ENCODE results near the gene SERAC1. TPM values are rescaled to one million over a fixed set of nuclear protein-coding genes. Genes with fewer than 3 reads are reported as not detected.

The SERAC1 gene
- total and polyA plus RNA-seq, 2 donors (not counting 3 experiments of a cell fraction or from before 2014, with no cell fraction given) = 4.9 to 5.7 TPM

DNA sequence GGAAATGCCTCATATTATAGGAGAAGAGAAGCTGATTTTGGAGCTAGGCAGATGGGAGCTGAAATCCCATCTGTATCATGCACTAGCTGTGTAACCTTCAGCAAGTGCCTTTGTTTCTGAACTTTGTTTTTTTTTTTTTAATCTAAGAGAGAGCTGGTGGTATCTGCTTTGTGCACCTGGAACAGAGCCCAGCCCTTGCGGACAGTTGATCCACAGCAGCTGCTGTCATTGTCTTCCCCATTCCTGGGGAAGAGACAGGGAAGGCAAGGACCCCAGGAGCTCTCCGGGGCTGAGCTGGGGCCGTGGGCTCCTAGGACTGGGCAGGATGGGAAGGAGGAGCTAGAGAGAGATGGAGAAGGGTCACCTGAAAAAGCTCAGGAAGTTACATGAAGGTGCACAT, 94.3 kb downstream of the SERAC1 start:
- DNase-seq (ENCODE audit: low read depth, low spot score) (no peak), FAIRE-seq (no peak)
- CTCF ChIA-PET = interaction anchor here (2.2 to 8.4 kb wide), 3 partner anchors 16 to 137 kb away, joined by 11 to 83 read pairs (median 82); partner anchors contain the start of gene SYNJ2
- H3K27me3 ChIP-seq (ENCODE audit: control insufficient read depth in 2 of 2, insufficient read depth in 2 of 2, low read length in 2 of 2) = no peaks in the 10 kb centered on the region
- H3K4me1 ChIP-seq (ENCODE audit: control insufficient read depth, extremely low read depth, insufficient read depth, low read length) = peaks cover 26% of the 10 kb centered on the region
- no peaks in the 10 kb centered on the region for H4K20me1 ChIP-seq (replicated peaks; ENCODE audit: control insufficient read depth, extremely low read depth, insufficient read depth, low read length)
- POLR2A ChIA-PET = interaction anchor here (0.6 kb wide), 1 partner anchor 144 kb away, joined by 3 read pairs; no protein-coding TSS in a partner anchor
- no TSS peak for BruUV-seq (replicated peaks)
- H3K9me3 ChIP-seq (replicated peaks; ENCODE audit: control insufficient read depth, insufficient read depth, low read length) = no peaks in the 10 kb centered on the region
- H3K4me2 ChIP-seq (ENCODE audit: insufficient read depth, low read length) = no peak overlapping the region
- peaks cover 6% of the 10 kb centered on the region for H3K79me2 ChIP-seq (ENCODE audit: control insufficient read depth, insufficient read depth, low read length)
- H3K9me1 ChIP-seq (replicated peaks; ENCODE audit: control insufficient read depth, extremely low read depth, insufficient read depth, low read length) = no peaks in the 10 kb centered on the region
- no peak overlapping the region for H3K4me3 ChIP-seq (replicated peaks in 1 of 3; ENCODE audit: insufficient read depth in 1 of 3, low read depth in 1 of 3, low read length in 3 of 3)
- H3K9ac ChIP-seq (replicated peaks; ENCODE audit: extremely low read depth, insufficient read depth, low read length) = no peak overlapping the region
- intact Hi-C loops (cut with micrococcal nuclease) (loop anchor here (2.0 kb wide), 1 partner anchor 139 kb away; no protein-coding TSS in a partner anchor), dilution Hi-C loops (cut with MboI; ENCODE audit: extremely low pct_ligation_motif_present, low sequenced_read_pairs) (no loop called here)
- no peak overlapping the region for H3K27ac ChIP-seq (ENCODE audit: insufficient read depth, low read depth, low read length)
- H3K36me3 ChIP-seq (ENCODE audit: control insufficient read depth in 2 of 2, extremely low read depth in 1 of 2, insufficient read depth in 2 of 2, low read length in 2 of 2) = peaks cover 17 to 30% of the 10 kb centered on the region in 2 experiments
- TF ChIP-seq JUN (IDR thresholded peaks at IDR 0.05; ENCODE audit: borderline replicate concordance, insufficient read depth, insufficient read length, low read depth) (no peak), POLR2AphosphoS5 (IDR thresholded peaks at IDR 0.05; ENCODE audit: insufficient read depth, low read depth, low read length) (no peak), EZH2 (IDR thresholded peaks at IDR 0.05; ENCODE audit: borderline replicate concordance, low read depth, low read length, severe bottlenecking) (no peak), MYC (IDR thresholded peaks at IDR 0.05; ENCODE audit: low read depth, low read length) (no peak), FOS (IDR thresholded peaks at IDR 0.05; ENCODE audit: borderline replicate concordance, insufficient read depth, low read length) (no peak), POLR2A (IDR thresholded peaks at IDR 0.05; ENCODE audit: low read depth, low read length) (no peak), GATA2 (IDR thresholded peaks at IDR 0.05; ENCODE audit: insufficient read depth, insufficient read length, low read depth, low read length) (no peak)
- TF ChIP-seq, protein P1, sequence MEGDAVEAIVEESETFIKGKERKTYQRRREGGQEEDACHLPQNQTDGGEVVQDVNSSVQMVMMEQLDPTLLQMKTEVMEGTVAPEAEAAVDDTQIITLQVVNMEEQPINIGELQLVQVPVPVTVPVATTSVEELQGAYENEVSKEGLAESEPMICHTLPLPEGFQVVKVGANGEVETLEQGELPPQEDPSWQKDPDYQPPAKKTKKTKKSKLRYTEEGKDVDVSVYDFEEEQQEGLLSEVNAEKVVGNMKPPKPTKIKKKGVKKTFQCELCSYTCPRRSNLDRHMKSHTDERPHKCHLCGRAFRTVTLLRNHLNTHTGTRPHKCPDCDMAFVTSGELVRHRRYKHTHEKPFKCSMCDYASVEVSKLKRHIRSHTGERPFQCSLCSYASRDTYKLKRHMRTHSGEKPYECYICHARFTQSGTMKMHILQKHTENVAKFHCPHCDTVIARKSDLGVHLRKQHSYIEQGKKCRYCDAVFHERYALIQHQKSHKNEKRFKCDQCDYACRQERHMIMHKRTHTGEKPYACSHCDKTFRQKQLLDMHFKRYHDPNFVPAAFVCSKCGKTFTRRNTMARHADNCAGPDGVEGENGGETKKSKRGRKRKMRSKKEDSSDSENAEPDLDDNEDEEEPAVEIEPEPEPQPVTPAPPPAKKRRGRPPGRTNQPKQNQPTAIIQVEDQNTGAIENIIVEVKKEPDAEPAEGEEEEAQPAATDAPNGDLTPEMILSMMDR (IDR thresholded peaks at IDR 0.05; ENCODE audit: extremely low read depth in 1 of 2, insufficient read depth in 1 of 2, low read depth in 1 of 2, low read length in 2 of 2) = no peak
- TF ChIP-seq, protein P2, sequence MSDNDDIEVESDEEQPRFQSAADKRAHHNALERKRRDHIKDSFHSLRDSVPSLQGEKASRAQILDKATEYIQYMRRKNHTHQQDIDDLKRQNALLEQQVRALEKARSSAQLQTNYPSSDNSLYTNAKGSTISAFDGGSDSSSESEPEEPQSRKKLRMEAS (IDR thresholded peaks at IDR 0.05; ENCODE audit: insufficient read depth, insufficient read length) = no peak
- H2AFZ ChIP-seq (ENCODE audit: low read depth, low read length) = no peak overlapping the region

All from endothelial cell of umbilical vein (primary cell).